Measurements from ENCODE around the gene SMG6.
A peak's percentile ranks its signal among the peaks of the same experiment; 100 is the strongest.

The SMG6 gene

GRCh38 chr17:2113279-2113622 lies 190.3 kb downstream of the SMG6 start:
- H3K36me3 ChIP-seq (ENCODE audit: control insufficient read depth in 1 of 2, insufficient read depth in 2 of 2, low read length in 2 of 2): no peaks in the 10 kb centered on the region
- no peaks in the 10 kb centered on the region for H3K27me3 ChIP-seq (ENCODE audit: control insufficient read depth in 1 of 2, insufficient read depth in 2 of 2, low read length in 2 of 2)
- H3K4me3 ChIP-seq (ENCODE audit: low read depth in 1 of 2, low read length in 2 of 2): no peak overlapping the region
- no peak overlapping the region for H3K27ac ChIP-seq (ENCODE audit: low read depth, low read length)
- peaks cover 0 to under 1% of the 10 kb centered on the region in 2 donors for H3K4me1 ChIP-seq (ENCODE audit: control insufficient read depth in 1 of 2, insufficient read depth in 2 of 2, low read length in 2 of 2)
- H3K9me3 ChIP-seq (ENCODE audit: control insufficient read depth in 1 of 2, low read length in 2 of 2): no peaks in the 10 kb centered on the region
- H3K9ac ChIP-seq (ENCODE audit: low read depth in 1 of 2, low read length in 2 of 2): no peak overlapping the region

- H3K9ac ChIP-seq (ENCODE audit: low read depth in 1 of 2, low read length in 2 of 2): no peak overlapping the region
These were observed 191.9 kb downstream of the SMG6 start for GRCh38 chr17:2111691-2112090.

GRCh38 chr17:2110436-2110835 lies 193.1 kb downstream of the SMG6 start:
- Histone ChIP-seq H3K4me1 (ENCODE audit: control insufficient read depth in 1 of 2, insufficient read depth in 2 of 2, low read length in 2 of 2) (peaks cover 16 to 24% of the 10 kb centered on the region in 2 donors), H3K36me3 (ENCODE audit: control insufficient read depth in 1 of 2, insufficient read depth in 2 of 2, low read length in 2 of 2) (no peaks in the 10 kb centered on the region), H3K27me3 (ENCODE audit: control insufficient read depth in 1 of 2, insufficient read depth in 2 of 2, low read length in 2 of 2) (no peaks in the 10 kb centered on the region), H3K27ac (ENCODE audit: low read depth, low read length) (no peak overlapping the region), H3K9ac (ENCODE audit: low read depth in 1 of 2, low read length in 2 of 2) (no peak overlapping the region), H3K9me3 (ENCODE audit: control insufficient read depth in 1 of 2, low read length in 2 of 2) (no peaks in the 10 kb centered on the region), H3K4me3 (ENCODE audit: low read depth in 1 of 2, low read length in 2 of 2) (no peak overlapping the region)

More at GRCh38 chr17:2111691-2112090, 191.9 kb downstream of the SMG6 start:
- Histone ChIP-seq H3K4me3 (ENCODE audit: low read depth in 1 of 2, low read length in 2 of 2) (no peak overlapping the region), H3K36me3 (ENCODE audit: control insufficient read depth in 1 of 2, insufficient read depth in 2 of 2, low read length in 2 of 2) (no peaks in the 10 kb centered on the region), H3K9me3 (ENCODE audit: control insufficient read depth in 1 of 2, low read length in 2 of 2) (no peaks in the 10 kb centered on the region), H3K4me1 (ENCODE audit: control insufficient read depth in 1 of 2, insufficient read depth in 2 of 2, low read length in 2 of 2) (peaks cover 10 to 12% of the 10 kb centered on the region in 2 donors), H3K27ac (ENCODE audit: low read depth, low read length) (no peak overlapping the region), H3K27me3 (ENCODE audit: control insufficient read depth in 1 of 2, insufficient read depth in 2 of 2, low read length in 2 of 2) (no peaks in the 10 kb centered on the region)

- H3K27me3 ChIP-seq (ENCODE audit: control insufficient read depth in 1 of 2, insufficient read depth in 2 of 2, low read length in 2 of 2): no peaks in the 10 kb centered on the region
- H3K9ac ChIP-seq (ENCODE audit: low read depth in 1 of 2, low read length in 2 of 2): no peak overlapping the region
- peaks cover 16 to 29% of the 10 kb centered on the region in 2 donors for H3K4me1 ChIP-seq (ENCODE audit: control insufficient read depth in 1 of 2, insufficient read depth in 2 of 2, low read length in 2 of 2)
- no peak overlapping the region for H3K4me3 ChIP-seq (ENCODE audit: low read depth in 1 of 2, low read length in 2 of 2)
- no peaks in the 10 kb centered on the region for H3K36me3 ChIP-seq (ENCODE audit: control insufficient read depth in 1 of 2, insufficient read depth in 2 of 2, low read length in 2 of 2)
- no peaks in the 10 kb centered on the region for H3K9me3 ChIP-seq (ENCODE audit: control insufficient read depth in 1 of 2, low read length in 2 of 2)
- H3K27ac ChIP-seq (ENCODE audit: low read depth, low read length): no peak overlapping the region
These were observed 195.4 kb downstream of the SMG6 start for GRCh38 chr17:2108170-2108569.

- H3K4me1 ChIP-seq (ENCODE audit: control insufficient read depth in 1 of 2, insufficient read depth in 2 of 2, low read length in 2 of 2): peaks cover 16 to 36% of the 10 kb centered on the region in 2 donors
- H3K36me3 ChIP-seq (ENCODE audit: control insufficient read depth in 1 of 2, insufficient read depth in 2 of 2, low read length in 2 of 2): no peaks in the 10 kb centered on the region
- H3K27ac ChIP-seq (ENCODE audit: low read depth, low read length): no peak overlapping the region
- no peak overlapping the region for H3K4me3 ChIP-seq (ENCODE audit: low read depth in 1 of 2, low read length in 2 of 2)
- H3K27me3 ChIP-seq (ENCODE audit: control insufficient read depth in 1 of 2, insufficient read depth in 2 of 2, low read length in 2 of 2): no peaks in the 10 kb centered on the region
- no peaks in the 10 kb centered on the region for H3K9me3 ChIP-seq (ENCODE audit: control insufficient read depth in 1 of 2, low read length in 2 of 2)
- H3K9ac ChIP-seq (ENCODE audit: low read depth in 1 of 2, low read length in 2 of 2): no peak overlapping the region
These were observed 196.1 kb downstream of the SMG6 start for GRCh38 chr17:2107506-2107905.

- Histone ChIP-seq H3K9ac (ENCODE audit: low read depth in 1 of 2, low read length in 2 of 2) (no peak overlapping the region), H3K36me3 (ENCODE audit: control insufficient read depth in 1 of 2, insufficient read depth in 2 of 2, low read length in 2 of 2) (no peaks in the 10 kb centered on the region), H3K4me1 (ENCODE audit: control insufficient read depth in 1 of 2, insufficient read depth in 2 of 2, low read length in 2 of 2) (peaks cover 16 to 36% of the 10 kb centered on the region in 2 donors)
These were observed 196.5 kb downstream of the SMG6 start for GRCh38 chr17:2107050-2107449.

GRCh38 chr17:2106308-2106955 lies 197.2 kb downstream of the SMG6 start:
- Histone ChIP-seq H3K9ac (ENCODE audit: low read depth in 1 of 2, low read length in 2 of 2) (no peak overlapping the region), H3K4me1 (ENCODE audit: control insufficient read depth in 1 of 2, insufficient read depth in 2 of 2, low read length in 2 of 2) (peaks cover 22 to 42% of the 10 kb centered on the region in 2 donors), H3K9me3 (ENCODE audit: control insufficient read depth in 1 of 2, low read length in 2 of 2) (no peaks in the 10 kb centered on the region), H3K4me3 (ENCODE audit: low read depth in 1 of 2, low read length in 2 of 2) (peak overlapping the region in 1 of 2 donors; percentile 20), H3K27me3 (ENCODE audit: control insufficient read depth in 1 of 2, insufficient read depth in 2 of 2, low read length in 2 of 2) (no peaks in the 10 kb centered on the region), H3K36me3 (ENCODE audit: control insufficient read depth in 1 of 2, insufficient read depth in 2 of 2, low read length in 2 of 2) (no peaks in the 10 kb centered on the region), H3K27ac (ENCODE audit: low read depth, low read length) (peak overlapping the region; percentile 52)

More at GRCh38 chr17:2107050-2107449, 196.5 kb downstream of the SMG6 start:
- Histone ChIP-seq H3K9me3 (ENCODE audit: control insufficient read depth in 1 of 2, low read length in 2 of 2) (no peaks in the 10 kb centered on the region), H3K27ac (ENCODE audit: low read depth, low read length) (no peak overlapping the region), H3K27me3 (ENCODE audit: control insufficient read depth in 1 of 2, insufficient read depth in 2 of 2, low read length in 2 of 2) (no peaks in the 10 kb centered on the region), H3K4me3 (ENCODE audit: low read depth in 1 of 2, low read length in 2 of 2) (no peak overlapping the region)

- no peaks in the 10 kb centered on the region for H3K27me3 ChIP-seq (ENCODE audit: control insufficient read depth in 1 of 2, insufficient read depth in 2 of 2, low read length in 2 of 2)
- no peak overlapping the region for H3K27ac ChIP-seq (ENCODE audit: low read depth, low read length)
- H3K9me3 ChIP-seq (ENCODE audit: control insufficient read depth in 1 of 2, low read length in 2 of 2): no peaks in the 10 kb centered on the region
- peaks cover 27 to 43% of the 10 kb centered on the region in 2 donors for H3K4me1 ChIP-seq (ENCODE audit: control insufficient read depth in 1 of 2, insufficient read depth in 2 of 2, low read length in 2 of 2)
- H3K9ac ChIP-seq (ENCODE audit: low read depth in 1 of 2, low read length in 2 of 2): peak overlapping the region in 1 of 2 donors; percentile 18
- no peaks in the 10 kb centered on the region for H3K36me3 ChIP-seq (ENCODE audit: control insufficient read depth in 1 of 2, insufficient read depth in 2 of 2, low read length in 2 of 2)
- H3K4me3 ChIP-seq (ENCODE audit: low read depth in 1 of 2, low read length in 2 of 2): peak overlapping the region in 1 of 2 donors; percentile 20
These were observed 197.9 kb downstream of the SMG6 start for GRCh38 chr17:2105663-2106062.

- Histone ChIP-seq H3K27ac (ENCODE audit: low read depth, low read length) (no peak overlapping the region), H3K9me3 (ENCODE audit: control insufficient read depth in 1 of 2, low read length in 2 of 2) (no peaks in the 10 kb centered on the region), H3K36me3 (ENCODE audit: control insufficient read depth in 1 of 2, insufficient read depth in 2 of 2, low read length in 2 of 2) (peaks cover 0 to 2% of the 10 kb centered on the region in 2 donors), H3K4me3 (ENCODE audit: low read depth in 1 of 2, low read length in 2 of 2) (no peak overlapping the region), H3K27me3 (ENCODE audit: control insufficient read depth in 1 of 2, insufficient read depth in 2 of 2, low read length in 2 of 2) (no peaks in the 10 kb centered on the region), H3K9ac (ENCODE audit: low read depth in 1 of 2, low read length in 2 of 2) (no peak overlapping the region), H3K4me1 (ENCODE audit: control insufficient read depth in 1 of 2, insufficient read depth in 2 of 2, low read length in 2 of 2) (peaks cover 27 to 42% of the 10 kb centered on the region in 2 donors)
These were observed 200.4 kb downstream of the SMG6 start for GRCh38 chr17:2102931-2103809.
